Esophagus squamous epithelium (tissue), 4 donors: Measurements from ENCODE around the gene MATN1.

Source experiments
- CTCF ChIP-seq, 6 experiments: fragments of 450-650 bp in 4 of 6; fragments of 200-600 bp in 2 of 6; sonication (generic) in 2 of 6; IDR thresholded peaks; one replicate each; pipeline ENCODE4 v1.5.1; 2016 to 2019; ENCODE audit warnings: antibody characterized with exemption in 6 of 6, mild to moderate bottlenecking in 4 of 6, moderate library complexity in 4 of 6
- POLR2A ChIP-seq, 4 donors: fragments of 450-650 bp; IDR thresholded peaks; one replicate each; pipeline ENCODE4 v1.6.1; 2017; ENCODE audit warnings: antibody characterized with exemption in 4 of 4, mild to moderate bottlenecking in 4 of 4, moderate library complexity in 3 of 4

GRCh38 chr1:30686236-30686935 lies 37.0 kb downstream of the MATN1 start:
- TF ChIP-seq CTCF (IDR thresholded peaks at IDR 0.05) (no peak), POLR2A (IDR thresholded peaks at IDR 0.05) (no peak)
